ENCODE data around the gene SERPINB12.

The SERPINB12 gene

GRCh38 chr18:63542069-63542468 lies at the start of gene SERPINB12:
SERPINB12 (plus strand) TSS chr18:63542369; CDS start chr18:63556160, 13,791 bp downstream.
- DNase-seq (ENCODE audit: low read depth) = no peak

GRCh38 chr18:63492851-63493250 lies 49.3 kb upstream of the SERPINB12 start:
- DNase-seq (ENCODE audit: low read depth) = no peak

- DNase-seq (ENCODE audit: low read depth) = no peak
These were observed 46.5 kb upstream of the SERPINB12 start for GRCh38 chr18:63495675-63496074.

- DNase-seq (ENCODE audit: low read depth) = no peak
These were observed 36.4 kb upstream of the SERPINB12 start for GRCh38 chr18:63505566-63506335.

- DNase-seq (ENCODE audit: low read depth) = no peak
These were observed 35.9 kb upstream of the SERPINB12 start for GRCh38 chr18:63506336-63506646.

GRCh38 chr18:63508596-63508995 lies 33.6 kb upstream of the SERPINB12 start:
- no peak for DNase-seq (ENCODE audit: low read depth)

GRCh38 chr18:63511285-63511684 lies 30.9 kb upstream of the SERPINB12 start:
- no peak for DNase-seq (ENCODE audit: low read depth)

GRCh38 chr18:63514326-63514725 lies 27.8 kb upstream of the SERPINB12 start:
- no peak for DNase-seq (ENCODE audit: low read depth)

- no peak for DNase-seq (ENCODE audit: low read depth)
These were observed 27.1 kb upstream of the SERPINB12 start for GRCh38 chr18:63514888-63515678.

GRCh38 chr18:63515801-63516200 lies 26.4 kb upstream of the SERPINB12 start:
- DNase-seq (ENCODE audit: low read depth) = no peak

GRCh38 chr18:63518178-63519012 lies 23.8 kb upstream of the SERPINB12 start:
- DNase-seq (ENCODE audit: low read depth) = peak; percentile 19

- no peak for DNase-seq (ENCODE audit: low read depth)
These were observed 22.0 kb upstream of the SERPINB12 start for GRCh38 chr18:63520053-63520685.

GRCh38 chr18:63523660-63524059 lies 18.5 kb upstream of the SERPINB12 start:
- no peak for DNase-seq (ENCODE audit: low read depth)

- no peak for DNase-seq (ENCODE audit: low read depth)
These were observed 14.9 kb upstream of the SERPINB12 start for GRCh38 chr18:63527251-63527650.

GRCh38 chr18:63528863-63529492 lies 13.2 kb upstream of the SERPINB12 start:
- DNase-seq (ENCODE audit: low read depth) = no peak

- no peak for DNase-seq (ENCODE audit: low read depth)
These were observed 9.7 kb upstream of the SERPINB12 start for GRCh38 chr18:63532471-63532870.

- no peak for DNase-seq (ENCODE audit: low read depth)
These were observed 7.6 kb upstream of the SERPINB12 start for GRCh38 chr18:63534615-63535014.

GRCh38 chr18:63539904-63540510 lies 2.2 kb upstream of the SERPINB12 start:
- no peak for DNase-seq (ENCODE audit: low read depth)

GRCh38 chr18:63544017-63544416 lies 1.8 kb downstream of the SERPINB12 start:
- DNase-seq (ENCODE audit: low read depth) = no peak

- no peak for DNase-seq (ENCODE audit: low read depth)
These were observed 2.8 kb downstream of the SERPINB12 start for GRCh38 chr18:63545000-63545399.

GRCh38 chr18:63550068-63550467 lies 7.9 kb downstream of the SERPINB12 start:
- DNase-seq (ENCODE audit: low read depth) = no peak

Measured in stimulated activated CD8-positive, alpha-beta memory T cell treated with anti-CD3 and anti-CD28 coated beads, Interleukin-4, amount 100 ng/mL, for 24 hours (primary cell).